Small intestine (tissue), 7 donors: Measurements from ENCODE around the gene GRIK4. TPM values are rescaled to one million over a fixed set of nuclear protein-coding genes. Genes with fewer than 3 reads are reported as not detected.
"Not testable (repeated sequence)": the region's sequence is repeated elsewhere in the genome, so short reads cannot be mapped to it uniquely, and the experiment has no call there.

Experiments used
- DNase-seq, 2 donors: peaks; one replicate each; pipeline versions ENCODE4 v3.0.0 to v3.0.0-alpha.2; 2013
- FAIRE-seq: peaks from 2 replicates; lab custom pipeline; 2012; peaks lifted over from hg19 to GRCh38; lab: Jason Lieb, UNC
- H3K27ac ChIP-seq, 3 donors: one replicate each; pipeline ENCODE4 v1.5.1; 2013; ENCODE audit warnings: low read length in 2 of 3, mild to moderate bottlenecking in 2 of 3, control low read depth in 1 of 3, inconsistent platforms in 1 of 3, low read depth in 1 of 3, moderate library complexity in 1 of 3
- H3K27me3 ChIP-seq, 3 donors: one replicate each; pipeline ENCODE4 v1.6.1; 2013; ENCODE audit warnings: low read length in 3 of 3, inconsistent platforms in 1 of 3; ENCODE audit not compliant: control insufficient read depth in 3 of 3, insufficient read depth in 3 of 3
- H3K36me3 ChIP-seq, 3 donors: one replicate each; pipeline ENCODE4 v1.6.1; 2013; ENCODE audit warnings: low read length in 3 of 3, inconsistent platforms in 1 of 3, low read depth in 1 of 3, mild to moderate bottlenecking in 1 of 3, moderate library complexity in 1 of 3; ENCODE audit not compliant: control insufficient read depth in 3 of 3, insufficient read depth in 2 of 3
- H3K4me1 ChIP-seq, 3 donors: one replicate each; pipeline ENCODE4 v1.6.1; 2013; ENCODE audit warnings: low read length in 2 of 3, inconsistent platforms in 1 of 3, low read depth in 1 of 3, mild to moderate bottlenecking in 1 of 3, moderate library complexity in 1 of 3; ENCODE audit not compliant: control insufficient read depth in 3 of 3, insufficient read depth in 2 of 3
- H3K4me3 ChIP-seq, 3 donors: one replicate each; pipeline ENCODE4 v1.5.1; 2013; ENCODE audit warnings: low read length in 3 of 3, control low read depth in 1 of 3, inconsistent platforms in 1 of 3, low read depth in 1 of 3, mild to moderate bottlenecking in 1 of 3, moderate library complexity in 1 of 3
- H3K9me3 ChIP-seq, 2 donors: one replicate each; pipeline ENCODE4 v1.6.1; 2013; ENCODE audit warnings: low read depth in 1 of 2, low read length in 1 of 2; ENCODE audit not compliant: control insufficient read depth in 2 of 2, insufficient read depth in 1 of 2
- WGBS, 3 donors: extraction: QIAGEN DNeasy Blood & Tissue Kit; methylation state at CpG; one replicate each; pipeline ENCODE4 v1.1.7; 2013; 5-methylcytosine and 5-hydroxymethylcytosine counted together
- polyA plus RNA-seq, 4 donors: library from polyadenylated mRNA; stranded (reverse) in 3 of 4; unstranded in 1 of 4; fragments of 200-250 nt in 3 of 4; fragments of 120-200 nt in 1 of 4; gene quantifications; one replicate each; pipeline versions ENCODE4 v1.2.1 to v1.2.3, GENCODE V29; 2013
- donor health status: healthy with polysubstance abuse.
- donor health status: control.
- donor health status: control.
- donor health status: Bipolar disorder and iron deficiency.
- donor health status: healthy.

GRIK4 gene
- polyA plus RNA-seq, 4 donors = 0.15 to 1.4 (median 0.27) TPM; not detected in 1

GRCh38 chr11:121031648-121032047 lies 520.1 kb downstream of the GRIK4 start:
- not testable (repeated sequence) for H3K4me3 ChIP-seq, H3K4me1 ChIP-seq, FAIRE-seq, H3K27me3 ChIP-seq, H3K9me3 ChIP-seq, DNase-seq, H3K27ac ChIP-seq, H3K36me3 ChIP-seq
- WGBS, 3 donors = 92 to 98% (median 92%) methylated on average over 4 of the region's 4 CpGs

DNA sequence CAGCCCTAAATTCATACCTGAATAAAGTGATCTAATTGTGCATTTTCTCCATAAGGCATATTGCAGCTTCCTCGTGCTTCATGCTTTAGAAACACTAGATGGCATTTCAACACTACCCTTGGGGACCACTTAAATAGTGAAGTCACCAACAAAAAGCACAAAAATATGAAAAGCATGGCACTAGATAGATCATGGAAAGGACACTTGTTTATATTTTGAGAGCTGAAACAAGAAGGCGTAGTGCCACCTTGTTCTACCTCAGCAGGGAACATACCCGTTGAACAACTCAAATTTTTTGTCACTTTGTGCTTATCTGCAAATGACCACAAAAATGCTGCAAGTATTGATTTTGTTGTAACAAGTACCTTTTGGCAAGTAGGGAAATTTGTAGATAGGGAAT lies 521.0 kb downstream of the GRIK4 start:
- Histone ChIP-seq H3K4me1 (peaks cover 0 to 3% (median 0%) of the 10 kb centered on the region in 3 donors), H3K36me3 (no peaks in the 10 kb centered on the region), H3K4me3 (no peak overlapping the region), H3K9me3 (no peaks in the 10 kb centered on the region), H3K27me3 (no peaks in the 10 kb centered on the region), H3K27ac (no peak overlapping the region)
- DNase-seq (peak in 1 of 2 donors; percentile 22), FAIRE-seq (no peak)
- WGBS, 3 donors = 91 to 92% (median 91%) methylated on average over 3 of the region's 3 CpGs

- Histone ChIP-seq H3K9me3 (no peaks in the 10 kb centered on the region), H3K27ac (peak overlapping the region in 1 of 3 donors; percentile 4), H3K4me3 (no peak overlapping the region), H3K27me3 (no peaks in the 10 kb centered on the region), H3K36me3 (no peaks in the 10 kb centered on the region), H3K4me1 (peaks cover 0 to 3% (median 0%) of the 10 kb centered on the region in 3 donors)
- WGBS, 3 donors = 73 to 87% (median 77%) methylated on average over 4 of the region's 4 CpGs
- FAIRE-seq = no peak
- peak in 1 of 2 donors; percentile 36 for DNase-seq
These were observed 522.1 kb downstream of the GRIK4 start for GRCh38 chr11:121033635-121034034.

DNA sequence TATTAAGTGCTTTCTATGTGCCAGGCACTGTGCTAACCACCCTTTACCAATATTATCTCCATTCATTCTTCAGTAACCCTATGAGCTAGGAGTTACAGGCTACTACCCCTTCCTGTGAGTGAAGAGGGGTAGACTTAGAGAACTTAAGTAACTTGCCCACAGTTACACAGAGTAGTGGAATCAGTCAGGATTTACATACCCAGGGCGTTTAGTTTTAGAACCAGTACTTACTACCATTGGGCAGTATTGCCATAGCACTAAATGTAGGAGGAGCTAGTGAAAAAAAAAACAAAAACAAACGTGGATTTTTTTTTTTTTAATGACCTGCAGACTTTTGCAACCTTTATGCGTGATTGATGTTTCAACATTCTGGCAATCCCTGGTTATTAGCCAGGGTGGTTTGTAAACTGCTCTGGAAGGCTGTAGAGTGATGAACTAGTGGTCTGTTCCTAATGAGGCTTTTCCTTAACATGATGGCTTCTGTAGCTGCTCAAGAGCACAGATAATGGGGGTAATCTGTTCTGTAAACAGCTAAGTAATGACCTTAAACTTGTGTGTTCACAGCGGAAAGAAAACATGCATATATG lies 523.7 kb downstream of the GRIK4 start:
- no peaks in the 10 kb centered on the region for H3K27me3 ChIP-seq
- FAIRE-seq = no peak
- no peak overlapping the region for H3K4me3 ChIP-seq
- 54 to 68% (median 61%) methylated on average over 4 of the region's 4 CpGs for WGBS, 3 donors
- H3K9me3 ChIP-seq = no peaks in the 10 kb centered on the region
- peaks cover 0 to 3% (median 0%) of the 10 kb centered on the region in 3 donors for H3K4me1 ChIP-seq
- DNase-seq = no peak
- H3K27ac ChIP-seq = no peak overlapping the region
- no peaks in the 10 kb centered on the region for H3K36me3 ChIP-seq

DNA sequence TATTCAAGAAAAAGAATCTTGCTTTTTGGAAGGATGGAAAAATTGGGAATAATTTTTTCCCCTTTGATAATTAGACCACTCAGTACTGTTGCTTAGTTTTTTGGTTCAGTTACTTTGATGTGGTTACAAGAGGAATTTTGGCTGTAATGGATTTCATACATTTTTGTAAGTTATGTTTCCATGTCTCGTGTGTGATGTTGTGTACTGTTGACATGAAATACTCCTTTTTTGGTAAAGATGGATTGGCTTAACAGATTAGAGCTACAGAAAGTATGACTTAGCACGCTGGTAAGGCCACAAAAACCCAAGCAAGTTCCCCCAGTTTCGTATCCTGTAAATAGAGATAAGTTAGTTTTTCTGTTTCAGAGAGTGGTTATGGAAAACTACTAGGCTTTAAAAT lies 524.2 kb downstream of the GRIK4 start:
- Histone ChIP-seq H3K4me3 (no peak overlapping the region), H3K36me3 (no peaks in the 10 kb centered on the region), H3K27me3 (no peaks in the 10 kb centered on the region), H3K4me1 (peaks cover 0 to 3% (median 0%) of the 10 kb centered on the region in 3 donors), H3K27ac (no peak overlapping the region), H3K9me3 (no peaks in the 10 kb centered on the region)
- WGBS, 3 donors = 62 to 81% (median 62%) methylated on average over 3 of the region's 3 CpGs
- no peak for DNase-seq
- FAIRE-seq = no peak

DNA sequence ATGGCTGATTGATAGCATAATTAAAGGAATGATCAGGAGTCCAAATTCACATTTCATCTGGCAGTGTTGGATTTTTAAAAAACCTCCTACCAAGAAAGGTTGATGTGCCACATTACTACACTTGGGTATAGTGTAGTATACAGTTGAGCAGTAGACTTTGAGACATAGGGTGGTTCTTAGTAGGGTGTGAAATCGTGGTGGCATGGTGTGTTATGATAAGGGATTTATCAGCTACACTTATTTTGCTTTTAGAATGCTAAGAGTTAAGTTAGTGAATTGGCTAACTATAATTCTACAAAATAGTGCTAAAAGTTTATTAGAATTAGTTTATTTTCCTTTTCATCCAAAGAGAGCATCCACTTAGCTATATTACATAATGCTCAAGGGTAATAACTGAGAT lies 525.5 kb downstream of the GRIK4 start:
- H3K27me3 ChIP-seq = no peaks in the 10 kb centered on the region
- no peaks in the 10 kb centered on the region for H3K36me3 ChIP-seq
- peak in 1 of 2 donors; percentile 29 for DNase-seq
- H3K9me3 ChIP-seq = no peaks in the 10 kb centered on the region
- FAIRE-seq = no peak
- H3K4me3 ChIP-seq = no peak overlapping the region
- peaks cover 0 to 3% (median 0%) of the 10 kb centered on the region in 3 donors for H3K4me1 ChIP-seq
- H3K27ac ChIP-seq = no peak overlapping the region
- 23 to 55% (median 44%) methylated on average over 1 of the region's 1 CpG for WGBS, 3 donors

Other genes with a start within 250 kb of the GRIK4 start
- gene TLCD5, start 186.4 kb upstream of the GRIK4 start, polyA plus RNA-seq = 1 to 10 TPM in 2 of 4 donors, under 1 TPM in 1, not detected in 1; 0.54 to 4.4 (median 1.7) TPM
- gene ARHGEF12, start 175.3 kb upstream of the GRIK4 start, polyA plus RNA-seq = 10 to 100 TPM; 15.1 to 56.5 (median 22.2) TPM